ENCODE results near the gene FOXL3. TPM values are rescaled to one million over a fixed set of nuclear protein-coding genes. Genes with fewer than 3 reads are reported as not detected.

The FOXL3 gene
- polyA plus RNA-seq, 2 of the 4 experiments (the other 2 are of a cell fraction) = not detected

GRCh38 chr7:299169-299568 is 9.2 kb downstream of the FOXL3 start:
- 71% methylated on average over 15 of the region's 15 CpGs for WGBS (ENCODE audit: missing lambda C conversion rate)

GRCh38 chr7:299628-300027 is 9.7 kb downstream of the FOXL3 start:
- no peak for DNase-seq (ENCODE audit: low read depth in 1 of 2, low spot score in 1 of 2)
- H3K27ac ChIP-seq = no peak overlapping the region
- ChIA-PET CTCF (no interaction called here), POLR2A (no interaction called here)
- no peaks in the 10 kb centered on the region for H3K4me1 ChIP-seq
- TF ChIP-seq MAX (IDR thresholded peaks at IDR 0.05) (no peak), ZC3H11A (IDR thresholded peaks at IDR 0.05) (no peak), PBX3 (IDR thresholded peaks at IDR 0.05) (no peak), FOSL2 (IDR thresholded peaks at IDR 0.05) (no peak), FOSL2 (CRISPR knock-in tag; IDR thresholded peaks at IDR 0.05) (no peak), ELK1 (IDR thresholded peaks at IDR 0.05; ENCODE audit: low read depth, low read length) (no peak), HOXA7 (CRISPR knock-in tag; IDR thresholded peaks at IDR 0.05) (no peak), FOXS1 (CRISPR knock-in tag; IDR thresholded peaks at IDR 0.05) (no peak)
- H3K4me2 ChIP-seq = no peak overlapping the region
- no peaks in the 10 kb centered on the region for H3K9me3 ChIP-seq
- no peak for ATAC-seq
- no peak overlapping the region for H3K4me3 ChIP-seq
- FAIRE-seq = no peak
- 69% methylated on average over 16 of the region's 16 CpGs for WGBS (ENCODE audit: missing lambda C conversion rate)

More at GRCh38 chr7:299169-299568, 9.2 kb downstream of the FOXL3 start:
- no peak overlapping the region for H3K4me2 ChIP-seq
- no peak overlapping the region for H3K4me3 ChIP-seq
- ATAC-seq (peak in 1 of 2 experiments; percentile 14; a peak in 1 of 6 replicates), FAIRE-seq (no peak), DNase-seq (ENCODE audit: low read depth in 1 of 2, low spot score in 1 of 2) (no peak)
- no peaks in the 10 kb centered on the region for H3K9me3 ChIP-seq
- no peaks in the 10 kb centered on the region for H3K4me1 ChIP-seq
- TF ChIP-seq CBX2 (IDR thresholded peaks at IDR 0.05; ENCODE audit: borderline replicate concordance, low read depth) = no peak
- no peak for TF ChIP-seq MAFK (IDR thresholded peaks at IDR 0.05; ENCODE audit: partially characterized antibody)
- ChIA-PET CTCF (no interaction called here), POLR2A (no interaction called here)
- H3K27ac ChIP-seq = no peak overlapping the region

GRCh38 chr7:300048-300447 is 10.1 kb downstream of the FOXL3 start:
- POLR2A ChIA-PET = no interaction called here
- no peaks in the 10 kb centered on the region for H3K9me3 ChIP-seq
- CTCF ChIA-PET = no interaction called here
- no peak overlapping the region for H3K4me3 ChIP-seq
- no peak for TF ChIP-seq RARB (CRISPR knock-in tag; IDR thresholded peaks at IDR 0.05)
- TF ChIP-seq CTCF (IDR thresholded peaks at IDR 0.05) = no peak
- no peak for TF ChIP-seq RCOR1 (IDR thresholded peaks at IDR 0.05; ENCODE audit: low read depth, low read length)
- TF ChIP-seq SMC3 (IDR thresholded peaks at IDR 0.05) = no peak
- no peak for TF ChIP-seq BCL3 (IDR thresholded peaks at IDR 0.05)
- FAIRE-seq (no peak), DNase-seq (ENCODE audit: low read depth in 1 of 2, low spot score in 1 of 2) (no peak), ATAC-seq (no peak)
- 77% methylated on average over 8 of the region's 10 CpGs for WGBS (ENCODE audit: missing lambda C conversion rate)
- no peaks in the 10 kb centered on the region for H3K4me1 ChIP-seq
- no peak overlapping the region for H3K4me2 ChIP-seq
- H3K27ac ChIP-seq = no peak overlapping the region

Measured in A549 (cell line).